ENCODE measurements around the gene CBARP.

DNA sequence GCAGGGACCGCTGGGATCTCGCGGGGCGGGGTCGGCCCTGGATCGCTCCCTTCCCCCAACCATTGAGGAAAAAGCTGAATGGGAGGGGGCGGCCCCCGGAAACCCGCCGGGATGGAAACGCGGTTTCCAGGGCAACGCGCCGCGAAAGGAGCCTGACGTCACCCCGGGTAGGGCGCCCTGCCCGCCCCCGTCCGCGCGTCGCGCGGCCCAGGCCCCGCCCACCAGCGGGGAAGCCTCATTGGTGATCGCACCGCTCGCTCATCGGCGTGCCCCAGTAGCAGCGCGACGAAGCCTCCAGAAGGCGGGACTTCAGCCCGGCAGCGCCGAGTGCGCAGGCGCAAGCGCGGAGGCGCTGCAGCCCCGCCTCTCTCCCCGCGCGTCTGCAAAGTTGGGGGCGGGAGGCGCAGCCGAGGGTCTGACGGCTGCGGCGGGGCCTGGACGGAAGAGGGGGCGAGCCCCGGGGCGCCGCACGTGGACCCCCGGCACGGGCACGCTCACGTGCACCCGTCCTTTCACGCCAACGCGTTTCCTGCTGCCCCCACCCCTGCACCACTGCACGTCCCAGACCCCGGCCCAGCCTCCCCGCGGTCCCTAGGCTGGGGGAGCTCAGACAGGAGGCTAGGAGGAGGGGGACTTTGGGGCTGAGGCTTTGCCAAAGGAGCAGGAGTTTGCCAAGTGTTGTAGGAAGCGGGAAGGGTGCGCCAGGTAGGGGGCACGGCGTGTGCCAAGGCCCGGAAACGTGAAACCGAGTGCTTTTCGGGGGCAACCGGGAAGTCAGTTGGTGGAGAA is 23.1 kb upstream of the CBARP start:
- TF ChIP-seq, protein P1, sequence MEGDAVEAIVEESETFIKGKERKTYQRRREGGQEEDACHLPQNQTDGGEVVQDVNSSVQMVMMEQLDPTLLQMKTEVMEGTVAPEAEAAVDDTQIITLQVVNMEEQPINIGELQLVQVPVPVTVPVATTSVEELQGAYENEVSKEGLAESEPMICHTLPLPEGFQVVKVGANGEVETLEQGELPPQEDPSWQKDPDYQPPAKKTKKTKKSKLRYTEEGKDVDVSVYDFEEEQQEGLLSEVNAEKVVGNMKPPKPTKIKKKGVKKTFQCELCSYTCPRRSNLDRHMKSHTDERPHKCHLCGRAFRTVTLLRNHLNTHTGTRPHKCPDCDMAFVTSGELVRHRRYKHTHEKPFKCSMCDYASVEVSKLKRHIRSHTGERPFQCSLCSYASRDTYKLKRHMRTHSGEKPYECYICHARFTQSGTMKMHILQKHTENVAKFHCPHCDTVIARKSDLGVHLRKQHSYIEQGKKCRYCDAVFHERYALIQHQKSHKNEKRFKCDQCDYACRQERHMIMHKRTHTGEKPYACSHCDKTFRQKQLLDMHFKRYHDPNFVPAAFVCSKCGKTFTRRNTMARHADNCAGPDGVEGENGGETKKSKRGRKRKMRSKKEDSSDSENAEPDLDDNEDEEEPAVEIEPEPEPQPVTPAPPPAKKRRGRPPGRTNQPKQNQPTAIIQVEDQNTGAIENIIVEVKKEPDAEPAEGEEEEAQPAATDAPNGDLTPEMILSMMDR (IDR thresholded peaks at IDR 0.05), result peak in 1 of 3 donors; percentile 5
- TF ChIP-seq POLR2A (IDR thresholded peaks at IDR 0.05), result peak; percentile 51

All from ovary (tissue), 3 donors.